ENCODE measurements around the gene PLET1.

Gene PLET1

GRCh38 chr11:112280268-112281126 lies 19.8 kb upstream of the PLET1 start:
- peak; percentile 45 for DNase-seq

GRCh38 chr11:112279901-112280267 lies 19.2 kb upstream of the PLET1 start:
- DNase-seq, result peak; percentile 64

DNA sequence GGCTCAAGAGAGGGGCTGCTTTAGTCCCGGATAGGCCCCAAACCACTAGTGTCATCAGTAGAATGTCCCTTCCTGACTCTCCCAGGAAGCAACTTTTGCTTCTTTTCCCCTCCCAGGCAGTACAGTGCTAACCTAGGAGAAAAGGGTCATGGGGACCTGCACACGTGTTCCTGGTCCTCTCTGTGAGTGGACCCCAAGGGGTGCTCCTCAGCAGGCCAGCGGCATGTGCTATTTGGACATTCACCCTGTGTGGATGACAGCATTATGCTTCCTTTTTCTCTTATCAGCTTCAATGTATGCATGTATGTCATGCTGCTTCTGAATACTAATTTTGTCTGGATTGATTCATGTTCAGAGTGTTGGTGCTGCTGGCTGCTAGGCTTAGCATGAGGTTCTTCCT lies 18.1 kb upstream of the PLET1 start:
- no peak for DNase-seq

GRCh38 chr11:112277941-112278340 lies 17.3 kb upstream of the PLET1 start:
- no peak for DNase-seq

GRCh38 chr11:112277029-112277428 lies 16.4 kb upstream of the PLET1 start:
- no peak for DNase-seq

GRCh38 chr11:112274007-112274783 lies 13.5 kb upstream of the PLET1 start:
- no peak for DNase-seq

DNA sequence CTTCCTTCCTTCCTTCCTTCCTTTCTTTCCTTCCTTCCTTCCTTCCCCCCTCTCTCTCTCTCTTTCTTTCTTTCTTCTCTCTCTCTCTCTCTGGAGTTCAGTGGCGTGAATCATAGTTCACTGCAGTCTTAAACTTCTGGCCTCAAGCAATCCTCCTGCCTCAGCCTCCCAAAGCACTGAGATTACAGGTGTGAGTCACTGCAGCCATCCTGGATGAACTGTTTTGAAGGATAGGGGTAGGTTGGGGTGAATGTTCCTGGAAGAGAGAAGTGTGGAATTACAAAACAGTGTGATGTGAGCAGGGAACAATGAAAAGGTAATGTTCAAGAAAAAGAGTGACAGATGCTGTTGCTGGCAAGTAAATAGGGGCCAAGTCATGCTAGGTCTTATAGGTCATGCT lies 12.4 kb upstream of the PLET1 start:
- no peak for DNase-seq

- DNase-seq, result no peak
Measured at GRCh38 chr11:112271242-112271641, 10.6 kb upstream of the PLET1 start.

GRCh38 chr11:112270551-112271180 lies 10.0 kb upstream of the PLET1 start:
- no peak for DNase-seq

DNA sequence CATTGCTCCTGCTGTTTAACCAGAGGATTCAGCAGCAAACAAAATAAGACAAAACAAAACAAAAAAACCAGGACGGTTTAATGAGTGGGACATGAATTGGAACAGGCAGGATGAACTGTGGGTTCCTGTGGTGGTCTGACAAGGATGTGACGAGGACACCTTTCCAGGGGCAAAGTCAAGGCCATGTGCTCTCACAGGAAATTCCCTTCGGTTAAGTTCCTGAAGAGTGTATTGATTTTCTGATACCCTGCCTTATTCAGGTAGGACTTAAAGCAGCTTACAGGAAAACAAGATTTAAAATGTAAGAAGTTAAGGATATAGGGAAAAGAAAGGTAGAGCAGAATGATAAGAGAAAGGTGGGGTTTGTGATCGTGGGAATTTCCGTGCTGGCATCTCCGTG lies 8.5 kb upstream of the PLET1 start:
- no peak for DNase-seq

GRCh38 chr11:112268406-112268805 lies 7.7 kb upstream of the PLET1 start:
- DNase-seq, result no peak

DNA sequence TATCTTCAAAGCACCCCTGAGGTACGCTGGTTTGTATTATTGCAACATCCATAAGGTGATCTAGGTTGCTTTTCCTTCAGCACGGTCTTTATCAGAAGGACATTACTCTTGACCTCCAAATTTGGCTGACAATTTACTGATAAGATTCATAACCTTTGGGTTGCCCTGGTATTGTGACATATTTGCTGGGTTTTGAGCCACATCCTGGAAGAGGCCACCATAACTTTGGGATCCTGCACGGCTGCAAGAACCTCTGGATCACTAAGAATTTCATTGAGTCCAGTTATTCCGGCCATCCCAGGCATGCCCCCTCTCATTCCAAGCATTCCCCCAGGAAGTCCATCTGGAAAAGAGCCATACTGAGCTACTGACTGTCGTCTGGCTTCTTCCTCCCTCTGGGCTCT lies 6.5 kb upstream of the PLET1 start:
- DNase-seq, result no peak

DNA sequence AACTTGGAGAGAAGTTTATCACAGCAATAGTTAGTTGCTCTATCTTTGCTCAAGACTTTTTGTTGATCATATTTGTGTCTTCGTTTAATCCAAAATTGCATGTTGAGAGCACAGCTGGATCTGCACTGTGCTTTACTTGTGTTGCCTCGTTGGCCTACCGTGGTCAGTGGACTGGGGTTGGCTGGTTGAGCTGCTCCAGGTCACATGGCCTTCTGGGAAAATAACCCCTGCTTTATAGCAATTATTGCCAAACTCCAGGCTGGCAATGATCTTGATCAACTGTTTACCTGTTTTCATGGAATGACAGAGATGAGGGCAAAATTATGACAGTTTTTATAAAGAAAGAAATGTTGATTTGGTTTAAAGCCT lies 5.7 kb upstream of the PLET1 start:
- no peak for DNase-seq

GRCh38 chr11:112265659-112266409 lies 5.2 kb upstream of the PLET1 start:
- no peak for DNase-seq

DNA sequence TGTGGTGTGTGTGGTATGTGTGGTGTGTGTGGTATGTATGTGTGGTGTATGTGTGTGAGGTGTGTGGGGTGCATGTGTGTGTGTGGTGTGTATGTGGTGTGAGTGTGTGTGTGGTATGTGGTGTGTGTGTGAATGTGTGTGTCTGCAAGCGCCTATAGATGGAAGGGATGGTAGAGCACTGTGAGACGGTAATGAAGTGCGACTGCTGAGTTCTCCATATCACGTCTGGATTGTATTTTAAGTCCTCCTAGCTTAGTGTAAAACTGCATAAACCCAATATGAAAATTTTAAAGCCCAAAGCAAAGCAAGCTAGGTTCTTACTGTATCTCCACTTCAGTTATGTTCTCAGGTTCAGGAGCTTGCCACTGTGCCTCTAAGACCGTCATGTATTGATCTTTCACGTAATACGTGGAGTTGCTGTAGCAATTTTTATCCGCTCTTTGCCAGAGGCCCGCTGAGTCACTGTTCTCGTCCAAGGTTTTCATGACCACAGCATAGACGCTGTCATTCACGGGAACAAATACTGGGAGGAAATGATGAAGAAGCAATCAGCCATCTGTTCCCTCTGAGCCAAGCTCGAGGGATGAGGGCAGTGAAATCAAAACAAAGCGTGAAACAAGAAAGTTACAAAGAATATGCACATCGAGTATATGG lies 5.5 kb downstream of the PLET1 start:
- DNase-seq, result no peak

GRCh38 chr11:112253605-112254242 lies 6.9 kb downstream of the PLET1 start:
- DNase-seq, result no peak

DNA sequence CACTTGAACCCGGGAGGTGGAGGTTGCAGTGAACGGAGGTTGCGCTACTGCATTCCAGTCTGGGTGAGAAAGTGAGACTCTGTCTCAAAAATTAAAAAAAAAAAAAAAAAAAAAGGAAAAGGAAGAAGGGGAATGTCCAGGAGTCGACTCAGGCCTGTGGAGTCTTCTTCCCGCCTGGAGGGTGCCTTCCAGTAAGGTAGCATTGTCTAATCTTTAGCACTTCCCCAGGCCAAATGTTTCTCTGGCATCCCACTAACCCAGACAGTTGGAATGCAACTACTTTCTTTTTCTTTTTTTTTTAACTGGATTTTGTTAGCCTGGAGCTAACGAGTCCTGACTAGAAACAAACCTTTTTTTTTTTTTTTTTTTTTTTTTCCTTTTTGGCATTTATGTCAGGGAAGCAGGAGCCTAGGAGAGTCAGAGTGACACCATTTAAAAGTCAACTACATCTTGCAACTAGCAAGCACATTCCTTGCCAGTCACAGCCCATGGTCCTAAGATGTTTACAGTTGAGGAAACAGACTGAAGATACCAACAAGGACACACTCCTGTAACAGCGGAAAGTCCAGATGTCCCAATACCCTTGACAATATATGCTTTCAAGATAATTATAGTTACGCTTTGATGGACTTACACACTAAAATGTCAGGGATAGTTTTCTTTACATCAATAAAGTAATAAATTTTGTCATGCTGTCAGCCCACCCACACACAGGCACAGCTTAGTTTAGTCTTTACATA lies 10.6 kb downstream of the PLET1 start:
- DNase-seq, result no peak

DNA sequence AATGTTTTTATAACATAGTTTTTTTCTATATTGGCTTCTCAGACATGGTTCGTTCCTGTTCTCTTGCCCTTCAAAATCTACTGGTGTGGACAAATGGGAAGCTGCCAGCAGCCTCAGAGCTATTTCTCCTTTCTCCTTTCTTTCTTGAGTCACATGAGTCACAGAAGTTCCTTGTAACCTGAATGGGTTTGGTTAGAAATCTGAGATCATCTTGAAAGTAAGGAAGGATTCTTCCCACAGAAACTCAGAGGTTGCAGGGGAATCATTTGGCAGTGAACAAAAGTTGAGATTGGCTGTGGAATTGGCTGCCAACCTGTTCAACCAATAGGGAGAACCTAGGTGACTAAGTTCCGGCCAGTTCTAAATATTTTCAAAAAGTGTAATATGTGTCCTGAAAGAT lies 12.5 kb downstream of the PLET1 start:
- DNase-seq, result no peak

DNA sequence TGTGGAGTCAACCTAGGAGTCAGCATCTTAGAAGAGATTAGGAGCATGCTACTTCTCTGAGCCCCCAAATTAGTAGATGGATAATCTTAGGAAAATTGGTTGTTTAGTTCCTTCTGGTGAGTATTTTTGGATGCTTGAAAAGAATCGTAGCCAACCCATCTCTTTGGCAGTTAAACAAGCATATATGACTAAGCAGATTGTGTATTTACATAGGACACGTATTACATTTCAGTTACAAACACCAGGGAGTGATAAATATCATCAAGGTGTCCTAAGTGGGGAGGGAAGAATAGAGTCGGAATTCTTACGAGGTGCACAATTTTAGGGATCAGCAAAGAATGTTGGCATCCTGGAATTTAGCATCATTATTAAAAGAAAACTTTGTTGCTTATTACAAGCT lies 13.5 kb downstream of the PLET1 start:
- no peak for DNase-seq

GRCh38 chr11:112241486-112241885 lies 19.2 kb downstream of the PLET1 start:
- no peak for DNase-seq

- no peak for DNase-seq
Measured at GRCh38 chr11:112238041-112238440, 22.6 kb downstream of the PLET1 start.
